ENCODE data around the gene SULT1A3.
"Not testable (repeated sequence)": the region's sequence is repeated elsewhere in the genome, so short reads cannot be mapped to it uniquely, and the experiment has no call there.

Gene SULT1A3

DNA sequence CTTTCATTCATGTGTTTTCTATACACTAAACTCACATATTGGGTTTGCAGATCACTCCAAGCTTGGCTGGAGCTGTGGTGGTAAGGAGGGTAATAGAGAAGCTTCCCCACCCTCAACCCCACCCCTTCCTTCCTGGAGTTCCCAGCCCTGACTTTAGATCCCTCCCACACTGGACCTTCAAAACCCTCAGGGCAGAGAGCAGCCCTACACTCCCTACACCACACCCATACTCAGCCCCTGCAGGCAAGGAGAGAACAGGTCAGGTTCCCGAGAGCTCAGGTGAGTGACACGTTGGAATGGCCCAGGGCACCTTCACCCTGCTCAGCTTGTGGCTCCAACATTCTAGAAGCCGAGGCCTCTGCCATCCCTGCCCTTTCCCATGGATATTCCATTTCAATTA lies at the start of gene SULT1A3:
Gene SULT1A3, plus strand, starts transcription at position 207 of the 400 bp plus-strand sequence. CDS start 1,474 bp downstream, outside the sequence.
- DNase-seq (ENCODE audit: low read depth in 2 of 3, low spot score in 2 of 3) = not testable (repeated sequence)

DNA sequence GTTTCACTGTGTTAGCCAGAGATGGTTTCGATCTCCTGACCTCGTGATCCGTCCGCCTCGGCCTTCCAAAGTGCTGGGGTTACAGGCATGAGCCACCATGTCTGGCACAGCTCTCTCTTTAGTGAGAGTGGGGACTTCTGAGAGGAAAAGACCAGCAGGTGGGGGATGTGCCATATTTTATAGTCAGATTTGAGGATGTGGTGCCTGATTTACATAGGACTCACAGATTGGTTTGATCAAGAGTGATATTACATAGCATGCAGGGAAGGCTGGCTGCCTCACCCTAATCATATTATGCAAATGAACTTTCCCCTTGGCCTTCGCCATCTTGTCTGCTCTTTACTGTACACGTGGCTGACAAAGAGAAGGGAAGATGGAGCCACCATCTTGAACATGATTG lies 48.0 kb upstream of the SULT1A3 start:
- no peak for DNase-seq (ENCODE audit: low read depth in 2 of 3, low spot score in 2 of 3)

DNA sequence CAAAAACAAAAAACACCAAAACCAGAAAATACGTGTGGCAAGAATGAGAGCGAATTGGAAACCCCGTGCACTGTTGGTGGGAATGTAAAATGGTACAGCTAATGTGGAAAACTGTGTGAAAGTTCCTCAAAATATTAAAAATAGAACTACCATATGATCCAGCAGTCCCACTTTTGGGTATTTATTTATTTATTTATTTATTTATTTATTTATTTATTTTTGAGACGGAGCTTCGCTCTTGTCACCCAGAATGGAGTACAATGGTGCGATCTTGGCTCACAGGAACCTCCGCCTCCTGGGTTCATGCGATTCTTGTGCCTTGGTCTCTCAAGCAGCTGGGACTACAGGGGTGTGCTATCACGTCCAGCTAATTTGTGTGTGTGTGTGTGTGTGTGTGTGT lies 46.5 kb upstream of the SULT1A3 start:
- no peak for DNase-seq (ENCODE audit: low read depth in 2 of 3, low spot score in 2 of 3)

DNA sequence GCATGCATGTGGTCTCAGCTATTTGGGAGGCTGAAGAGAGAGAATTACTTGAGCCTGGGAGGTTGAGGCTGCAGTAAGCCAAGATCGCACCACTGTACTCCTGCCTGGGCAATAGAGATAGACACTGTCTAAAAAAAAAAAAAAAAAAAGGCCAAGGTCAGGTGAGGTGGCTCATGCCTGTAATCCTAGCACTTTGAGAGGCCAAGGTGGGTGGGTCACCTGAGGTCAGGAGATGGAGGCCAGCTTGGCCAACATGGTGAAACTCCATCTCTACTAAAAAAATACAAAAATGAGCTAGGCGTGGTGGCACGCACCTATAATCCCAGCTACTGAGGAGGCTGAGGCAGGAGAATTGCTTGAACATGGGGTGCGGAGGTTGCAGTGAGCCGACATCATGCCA lies 43.9 kb upstream of the SULT1A3 start:
- DNase-seq (ENCODE audit: low read depth in 2 of 3, low spot score in 2 of 3) = no peak

DNA sequence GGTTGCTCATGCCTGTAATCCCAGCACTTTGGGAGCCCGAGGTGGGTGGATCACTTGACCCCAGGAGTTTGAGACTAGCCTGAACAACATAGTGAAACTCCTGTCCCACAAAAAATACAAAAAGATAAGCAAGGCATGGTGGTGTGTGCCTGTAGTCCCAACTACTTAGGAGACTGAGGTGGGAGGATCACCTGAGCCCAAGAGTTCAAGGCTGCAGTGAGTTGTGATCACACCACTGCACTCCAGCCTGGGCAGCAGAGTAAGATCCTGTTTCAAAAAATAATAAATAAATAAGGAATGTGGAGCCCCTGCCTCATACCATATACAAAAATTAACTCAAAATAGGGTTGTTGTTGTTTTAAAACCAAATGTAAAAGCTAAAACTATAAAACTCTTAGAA lies 41.8 kb upstream of the SULT1A3 start:
- DNase-seq (ENCODE audit: low read depth in 2 of 3, low spot score in 2 of 3) = no peak

DNA sequence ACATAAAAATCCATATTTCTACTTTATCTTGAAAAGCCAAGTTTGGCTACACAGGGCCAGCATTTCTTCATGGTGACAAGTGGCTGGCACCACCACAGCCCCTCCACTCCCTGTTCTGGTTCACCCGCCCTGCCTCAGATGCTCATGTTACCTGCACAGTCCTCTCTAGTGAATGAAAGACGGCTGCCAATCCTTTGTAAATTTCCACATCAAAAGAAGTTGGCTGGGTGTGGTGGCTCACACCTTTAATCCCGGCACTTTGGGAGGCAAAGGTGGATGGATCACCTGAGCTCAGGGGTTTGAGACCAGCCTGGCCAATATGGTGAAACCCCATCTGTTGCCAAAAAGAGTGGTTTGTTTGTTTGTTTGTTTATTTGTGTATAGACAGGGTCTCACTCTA lies 35.5 kb upstream of the SULT1A3 start:
- DNase-seq (ENCODE audit: low read depth in 2 of 3, low spot score in 2 of 3) = no peak

DNA sequence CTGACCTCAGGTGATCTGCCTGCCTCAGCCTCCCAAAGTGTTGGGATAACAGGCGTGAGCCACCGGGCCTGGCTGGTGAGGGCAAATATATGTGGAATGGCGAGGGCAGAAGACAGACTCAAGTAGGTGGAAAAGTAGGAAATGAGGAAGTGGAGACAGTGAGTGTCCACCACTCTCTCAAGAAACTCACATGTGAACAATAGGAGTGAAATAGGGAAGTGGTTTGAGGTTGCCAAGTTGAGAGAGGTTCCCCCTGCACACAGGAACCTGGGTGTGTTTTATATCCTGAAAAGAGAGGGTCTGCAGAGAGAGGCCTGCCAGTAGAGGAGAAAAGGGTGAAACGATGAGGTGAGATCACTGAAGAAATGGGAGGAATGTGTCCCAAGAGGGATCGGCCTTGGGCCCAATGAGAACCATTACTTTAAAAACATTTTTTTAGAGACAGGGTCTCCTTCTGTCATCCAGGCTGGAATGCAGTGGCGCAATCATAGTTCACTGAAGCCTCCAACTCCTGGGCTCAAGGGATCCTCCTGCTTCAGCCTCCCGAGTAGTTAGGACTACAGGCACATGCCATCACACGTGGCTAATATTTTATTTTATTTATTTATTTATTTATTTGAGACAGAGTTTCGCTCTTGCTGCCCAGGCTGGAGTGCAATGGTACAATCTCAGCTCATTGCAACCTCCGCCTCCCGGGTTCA lies 32.7 kb upstream of the SULT1A3 start:
- DNase-seq (ENCODE audit: low read depth in 2 of 3, low spot score in 2 of 3) = no peak

DNA sequence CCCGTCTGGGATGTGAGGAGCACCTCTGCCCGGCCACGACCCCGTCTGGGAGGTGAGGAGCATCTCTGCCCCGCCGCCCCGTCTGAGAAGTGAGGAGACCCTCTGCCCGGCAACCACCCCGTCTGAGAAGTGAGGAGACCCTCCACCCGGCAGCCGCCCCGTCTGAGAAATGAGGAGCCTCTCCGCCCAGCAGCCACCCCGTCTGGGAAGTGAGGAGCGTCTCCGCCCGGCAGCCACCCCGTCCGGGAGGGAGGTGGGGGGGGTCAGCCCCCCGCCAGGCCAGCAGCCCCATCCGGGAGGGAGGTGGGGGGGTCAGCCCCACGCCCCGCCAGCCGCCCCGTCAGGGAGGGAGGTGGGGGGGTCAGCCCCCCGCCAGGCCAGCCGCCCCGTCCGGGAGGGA lies 30.3 kb upstream of the SULT1A3 start:
- not testable (repeated sequence) for DNase-seq (ENCODE audit: low read depth in 2 of 3, low spot score in 2 of 3)

DNA sequence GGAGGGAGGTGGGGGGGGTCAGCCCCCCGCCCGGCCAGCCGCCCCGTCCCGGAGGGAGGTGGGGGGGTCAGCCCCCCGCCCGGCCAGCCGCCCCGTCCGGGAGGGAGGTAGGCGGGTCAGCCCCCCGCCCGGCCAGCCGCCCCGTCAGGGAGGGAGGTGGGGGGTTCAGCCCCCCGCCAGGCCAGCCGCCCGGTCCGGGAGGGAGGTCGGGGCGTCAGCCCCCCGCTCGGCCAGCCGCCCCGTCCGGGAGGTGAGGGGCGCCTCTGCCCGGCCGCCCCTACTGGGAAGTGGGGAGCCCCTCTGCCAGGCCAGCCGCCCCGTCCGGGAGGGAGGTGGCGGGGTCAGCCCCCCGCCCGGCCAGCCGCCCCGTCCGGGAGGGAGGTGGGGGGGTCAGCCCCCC lies 29.6 kb upstream of the SULT1A3 start:
- not testable (repeated sequence) for DNase-seq (ENCODE audit: low read depth in 2 of 3, low spot score in 2 of 3)

DNA sequence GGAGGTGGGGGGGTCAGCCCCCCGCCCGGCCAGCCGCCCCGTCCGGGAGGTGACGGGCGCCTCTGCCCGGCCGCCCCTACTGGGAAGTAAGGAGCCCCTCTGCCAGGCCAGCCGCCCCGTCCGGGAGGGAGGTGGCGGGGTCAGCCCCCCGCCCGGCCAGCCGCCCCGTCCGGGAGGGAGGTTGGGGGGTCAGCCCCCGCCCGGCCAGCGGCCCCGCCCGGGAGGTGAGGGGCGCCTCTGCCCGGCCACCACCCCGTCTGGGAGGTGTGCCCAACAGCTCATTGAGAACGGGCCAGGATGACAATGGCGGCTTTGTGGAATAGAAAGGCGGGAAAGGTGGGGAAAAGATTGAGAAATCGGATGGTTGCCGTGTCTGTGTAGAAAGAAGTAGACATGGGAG lies 28.9 kb upstream of the SULT1A3 start:
- DNase-seq (ENCODE audit: low read depth in 2 of 3, low spot score in 2 of 3) = not testable (repeated sequence)

DNA sequence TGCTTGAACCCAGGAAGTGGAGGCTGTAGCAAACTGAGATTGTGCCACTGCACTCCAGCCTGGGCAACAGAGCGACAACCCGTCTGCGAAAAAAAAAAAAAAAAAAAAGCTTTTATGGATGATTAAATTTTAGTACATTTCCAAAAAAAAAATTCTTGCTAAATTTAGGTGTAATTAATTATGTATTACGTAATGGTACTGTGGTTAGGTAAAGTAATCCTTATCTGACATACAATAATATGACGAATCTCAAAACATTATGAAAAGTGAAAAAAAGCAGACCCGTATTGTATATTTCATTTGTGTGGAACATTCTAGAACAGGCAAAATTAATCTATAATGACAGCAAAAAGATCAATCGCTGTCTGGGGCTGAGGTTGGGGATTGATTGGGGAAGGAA lies 26.0 kb upstream of the SULT1A3 start:
- no peak for DNase-seq (ENCODE audit: low read depth in 2 of 3, low spot score in 2 of 3)

DNA sequence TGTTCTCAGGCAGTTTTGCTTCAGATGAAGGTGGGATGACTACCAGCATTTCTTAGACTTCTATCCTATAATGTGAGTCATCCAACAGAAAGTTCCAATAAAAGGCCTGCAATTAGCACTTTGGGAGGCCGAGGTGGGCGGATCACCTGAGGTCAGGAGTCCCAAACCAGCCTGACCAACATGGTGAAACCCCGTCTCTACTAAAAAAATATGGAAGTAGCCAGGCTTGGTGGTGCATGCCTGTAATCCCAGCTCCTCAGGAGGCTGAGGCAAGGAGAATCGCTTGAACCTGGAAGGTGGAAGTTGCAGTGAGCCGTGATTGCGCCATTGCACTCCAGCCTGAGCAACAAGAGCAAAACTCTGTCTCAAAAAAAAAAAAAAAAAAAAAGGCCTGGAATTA lies 22.2 kb upstream of the SULT1A3 start:
- DNase-seq (ENCODE audit: low read depth in 2 of 3, low spot score in 2 of 3) = not testable (repeated sequence)

DNA sequence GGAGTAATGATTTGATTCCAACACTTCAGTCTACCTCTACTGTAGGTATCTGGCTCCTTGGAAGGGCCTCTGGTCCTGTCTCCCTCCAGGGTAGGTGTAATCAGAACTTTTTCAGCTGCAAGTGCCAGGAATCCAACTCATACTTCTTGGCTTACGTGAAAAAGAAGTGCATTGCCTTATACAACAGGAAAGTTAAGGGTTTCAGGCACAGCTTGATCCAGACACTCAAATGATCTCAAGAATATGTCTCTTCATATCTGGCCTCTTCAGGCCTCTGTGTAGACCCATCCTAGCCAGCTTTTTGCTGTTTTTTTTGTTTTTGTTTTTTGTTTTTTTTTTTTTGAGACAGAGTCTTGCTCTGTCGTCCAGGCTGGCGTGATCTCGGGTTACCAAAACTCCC lies 19.9 kb upstream of the SULT1A3 start:
- no peak for DNase-seq (ENCODE audit: low read depth in 2 of 3, low spot score in 2 of 3)

DNA sequence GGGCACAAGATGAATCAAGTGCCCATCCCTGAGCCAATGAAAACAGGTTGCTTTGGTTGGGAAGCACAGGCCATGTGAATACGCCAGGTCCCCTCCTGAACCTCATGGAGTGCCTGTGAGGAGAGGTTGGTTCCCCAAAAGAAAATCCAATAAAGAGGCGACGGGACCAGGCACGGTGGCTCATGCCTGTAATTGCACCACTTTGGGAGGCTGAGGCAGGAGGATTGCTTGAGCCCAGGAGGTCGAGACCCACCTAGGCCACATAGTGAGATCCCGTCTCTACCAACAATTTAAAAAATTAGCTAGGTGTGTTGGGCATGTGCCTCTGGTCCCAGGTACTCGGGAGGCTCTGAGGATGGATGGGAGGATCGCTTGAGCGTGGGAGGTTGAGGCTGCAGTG lies 19.1 kb upstream of the SULT1A3 start:
- no peak for DNase-seq (ENCODE audit: low read depth in 2 of 3, low spot score in 2 of 3)

DNA sequence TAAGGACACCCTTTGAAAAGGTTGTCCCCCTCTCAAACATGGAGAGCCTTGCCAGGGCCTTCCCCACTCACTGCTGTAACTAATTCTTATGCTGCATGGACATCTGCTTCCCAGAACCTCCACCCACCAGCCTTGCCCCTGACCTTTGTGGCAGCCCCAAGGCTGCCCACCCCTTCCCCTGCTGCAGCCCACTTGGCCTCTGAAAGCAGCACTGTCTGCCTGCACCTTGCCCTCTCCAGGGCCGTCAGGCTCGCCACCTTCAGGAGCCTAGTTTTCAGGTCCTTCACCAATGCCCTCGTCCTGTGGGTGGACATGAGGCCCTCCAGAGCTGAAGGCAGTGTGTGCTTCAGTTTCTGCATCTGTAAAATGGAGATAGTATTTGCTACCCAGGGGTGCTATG lies 18.3 kb upstream of the SULT1A3 start:
- DNase-seq (ENCODE audit: low read depth in 2 of 3, low spot score in 2 of 3) = no peak

DNA sequence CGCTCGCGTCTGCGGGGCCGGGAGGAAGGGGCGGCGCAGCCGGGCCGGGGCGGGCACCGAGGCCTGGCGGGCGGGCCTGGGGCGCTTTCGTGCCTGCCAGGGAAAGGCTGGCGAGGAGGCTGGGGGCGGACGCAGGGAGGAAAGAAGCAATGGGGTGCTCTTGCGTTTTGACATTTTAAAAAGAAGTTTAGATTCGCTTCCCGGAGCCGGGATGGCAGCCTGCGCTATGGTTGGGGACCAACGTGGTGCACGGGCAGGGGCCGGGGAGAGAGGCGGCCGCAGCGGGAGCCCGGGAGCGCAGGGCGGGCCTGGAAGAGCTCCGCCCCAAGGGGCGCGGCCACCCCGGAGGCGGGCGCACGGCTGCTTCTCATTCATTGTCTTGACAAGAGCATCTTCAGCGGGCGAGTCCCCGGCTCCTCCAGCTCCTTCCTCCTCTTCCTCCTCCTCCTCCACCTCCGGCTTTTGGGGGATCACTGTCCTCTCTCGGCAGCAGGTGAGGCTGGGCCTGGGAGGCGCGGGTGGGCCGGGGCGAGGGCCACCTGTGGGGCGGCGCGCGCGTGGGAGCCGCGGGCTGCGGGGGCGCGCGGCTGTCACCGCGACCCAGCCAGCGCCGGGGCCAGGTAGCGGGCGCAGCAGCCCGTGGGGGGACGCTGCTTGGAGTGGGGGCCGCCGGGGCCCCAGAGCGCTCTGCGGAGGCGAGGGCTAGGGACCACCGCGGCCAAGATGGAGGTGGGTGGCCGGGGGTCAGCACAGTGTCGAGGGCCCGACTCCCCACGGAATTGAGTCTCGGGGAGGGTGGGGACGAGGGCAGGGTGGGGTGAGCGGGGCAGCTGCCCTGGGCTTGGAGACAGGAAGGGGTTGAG lies 15.6 kb upstream of the SULT1A3 start, which contains the start of gene CORO1A:
Gene CORO1A, plus strand, starts transcription at position 370 of the 863 bp plus-strand sequence. CDS start 1,608 bp downstream, outside the sequence.
- peak; percentile 67 to 77 (median 73) for DNase-seq (ENCODE audit: low read depth in 2 of 3, low spot score in 2 of 3)

DNA sequence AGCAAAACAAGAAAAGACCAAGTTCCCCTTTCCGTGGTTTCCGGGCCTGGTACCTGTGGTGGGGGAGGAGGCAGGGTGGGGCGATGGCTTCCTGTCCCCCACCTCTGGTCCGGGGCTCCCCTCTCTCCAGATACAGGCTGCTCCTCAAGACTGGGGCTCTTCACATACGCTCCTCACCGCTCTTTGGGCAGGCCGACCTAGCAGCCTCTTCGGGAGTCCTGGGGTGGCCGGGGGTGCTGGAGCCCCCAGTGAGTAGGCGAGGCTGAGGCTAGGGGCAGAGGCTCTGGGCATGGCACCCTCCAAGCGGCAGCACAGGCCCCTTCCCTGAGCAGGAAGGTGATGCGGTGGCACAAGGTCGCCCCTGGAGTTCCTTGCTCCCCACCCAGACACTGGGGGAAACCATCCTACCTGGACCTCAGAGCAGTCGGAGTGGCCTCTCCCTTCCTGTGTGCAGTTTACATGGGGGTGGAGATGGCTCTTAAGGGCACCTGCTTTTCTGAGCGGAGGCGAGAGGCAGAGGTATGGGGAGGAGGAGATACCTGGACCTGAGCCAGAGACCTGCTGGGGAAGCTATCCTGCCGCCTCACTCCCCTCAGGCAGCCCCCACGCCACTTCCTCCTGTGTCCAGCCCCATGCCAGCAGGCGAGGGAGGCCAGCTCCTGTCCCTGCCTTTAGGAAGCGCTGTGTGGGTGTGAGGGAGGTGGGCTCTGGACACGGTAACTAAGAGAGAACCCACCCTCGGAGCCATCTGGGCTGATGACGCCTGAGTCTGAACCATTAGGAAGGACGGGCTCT lies 14.8 kb upstream of the SULT1A3 start:
- DNase-seq (ENCODE audit: low read depth in 2 of 3, low spot score in 2 of 3) = peak; percentile 41 to 60 (median 47)

DNA sequence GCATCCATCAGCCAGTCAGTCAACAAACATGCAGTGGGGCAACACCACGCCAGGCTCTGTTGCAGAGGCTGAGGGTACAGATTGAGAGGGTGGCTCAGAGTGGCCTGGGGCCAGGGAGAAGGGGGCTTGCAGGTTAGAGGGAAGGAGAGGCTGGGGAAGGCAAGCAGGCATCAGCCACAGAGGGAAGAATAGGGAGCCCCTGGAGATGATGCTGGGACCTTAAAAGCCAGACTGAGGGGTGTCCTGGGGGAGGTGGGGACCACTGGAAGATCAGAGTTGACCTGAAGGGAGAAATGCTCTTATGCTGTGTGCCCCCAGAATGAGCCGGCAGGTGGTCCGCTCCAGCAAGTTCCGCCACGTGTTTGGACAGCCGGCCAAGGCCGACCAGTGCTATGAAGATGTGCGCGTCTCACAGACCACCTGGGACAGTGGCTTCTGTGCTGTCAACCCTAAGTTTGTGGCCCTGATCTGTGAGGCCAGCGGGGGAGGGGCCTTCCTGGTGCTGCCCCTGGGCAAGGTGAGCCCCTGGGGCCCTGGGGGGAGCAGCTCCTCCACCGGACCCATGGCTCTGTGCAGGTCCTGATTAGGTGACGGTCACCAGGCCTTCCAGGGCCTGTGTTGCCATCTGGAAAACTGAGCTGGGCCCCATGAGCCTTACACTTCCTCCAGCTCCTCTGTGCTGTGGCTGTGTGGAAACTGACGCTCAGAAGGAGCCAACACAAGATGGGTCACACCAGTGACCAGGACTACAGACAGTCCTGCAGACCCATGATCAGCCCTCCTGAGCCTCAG lies 14.0 kb upstream of the SULT1A3 start:
- peak; percentile 12 to 33 (median 28) for DNase-seq (ENCODE audit: low read depth in 2 of 3, low spot score in 2 of 3)

DNA sequence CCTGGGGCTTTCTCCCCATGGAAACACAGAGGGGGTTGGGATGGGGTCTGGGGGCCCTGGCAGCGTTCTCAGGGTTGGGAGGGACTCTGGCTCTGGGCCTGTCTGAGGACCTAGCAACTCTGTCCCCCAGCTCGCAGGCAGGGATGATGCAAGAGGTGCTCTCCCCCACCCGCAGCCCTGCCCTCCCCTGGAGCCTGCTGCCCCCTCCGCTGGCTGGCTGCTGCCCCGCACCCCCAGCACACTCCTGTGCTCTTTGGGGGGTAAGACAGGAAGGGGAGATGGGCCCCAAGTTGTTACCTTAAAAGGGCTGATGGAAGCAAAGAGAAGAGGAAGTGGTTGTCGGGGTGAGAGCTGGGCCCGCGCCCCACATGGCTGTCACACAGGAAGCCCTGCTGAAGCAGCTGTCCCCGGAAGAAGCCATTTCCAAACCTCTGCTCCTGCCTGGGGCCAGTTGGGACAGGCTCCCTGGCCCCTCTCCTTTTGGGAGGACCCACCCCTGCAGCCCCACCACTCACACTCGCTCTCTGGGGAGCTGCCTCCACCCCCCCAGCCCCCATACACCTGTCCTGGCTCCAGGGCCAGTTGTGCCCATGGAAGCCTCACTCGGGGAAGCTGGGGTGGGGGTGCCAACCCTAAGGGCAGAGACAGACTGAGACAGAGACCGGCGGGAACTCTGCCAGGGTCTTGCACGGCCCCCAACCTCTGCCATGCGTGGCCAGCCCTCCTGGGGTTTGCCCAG lies 13.2 kb upstream of the SULT1A3 start:
- peak; percentile 59 to 77 (median 64) for DNase-seq (ENCODE audit: low read depth in 2 of 3, low spot score in 2 of 3)

DNA sequence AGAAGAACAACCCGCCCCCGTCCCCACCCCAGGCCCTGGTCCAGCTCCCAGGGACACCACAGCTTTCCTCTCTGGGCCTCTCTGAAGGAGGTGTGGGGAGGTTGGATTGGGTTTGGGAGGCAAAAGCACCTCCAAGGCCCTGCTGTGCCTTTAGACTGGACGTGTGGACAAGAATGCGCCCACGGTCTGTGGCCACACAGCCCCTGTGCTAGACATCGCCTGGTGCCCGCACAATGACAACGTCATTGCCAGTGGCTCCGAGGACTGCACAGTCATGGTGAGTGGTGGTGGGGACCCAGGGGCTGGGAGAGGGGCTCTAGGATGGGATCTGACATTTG lies 12.6 kb upstream of the SULT1A3 start:
- DNase-seq (ENCODE audit: low read depth in 2 of 3, low spot score in 2 of 3) = peak in 2 of 3 experiments; percentile 17 to 32

Data from activated CD8-positive, alpha-beta memory T cell treated with anti-CD3 and anti-CD28 coated beads for 48 hours (primary cell).